HG03280 (cell line): ENCODE results near the gene HLA-DPA1.
"Not testable (repeated sequence)": the region's sequence is repeated elsewhere in the genome, so short reads cannot be mapped to it uniquely, and the experiment has no call there.

Source experiments
- ATAC-seq: cut with Tn5 transposase; IDR thresholded peaks from one replicate; pipeline ENCODE4 v1.9.1; 2021; ENCODE audit warnings: mild to moderate bottlenecking, moderate library complexity; ENCODE audit not compliant: unreplicated experiment

The HLA-DPA1 gene

GRCh38 chr6:33073431-33073871, at the start of gene HLA-DPA1:
Gene HLA-DPA1 (minus strand): TSS chr6:33073649.
- peak; percentile 58 for ATAC-seq

GRCh38 chr6:33123181-33123580, 49.7 kb upstream of the HLA-DPA1 start:
- ATAC-seq: no peak

GRCh38 chr6:33120001-33120400, 46.6 kb upstream of the HLA-DPA1 start:
- no peak for ATAC-seq

- ATAC-seq: no peak
These were observed 45.2 kb upstream of the HLA-DPA1 start for GRCh38 chr6:33118525-33119123.

GRCh38 chr6:33117811-33118277, 44.4 kb upstream of the HLA-DPA1 start:
- no peak for ATAC-seq

GRCh38 chr6:33116841-33117711, 43.6 kb upstream of the HLA-DPA1 start:
- ATAC-seq: no peak

GRCh38 chr6:33116417-33116816, 43.0 kb upstream of the HLA-DPA1 start:
- no peak for ATAC-seq

GRCh38 chr6:33114406-33114805, 41.0 kb upstream of the HLA-DPA1 start:
- ATAC-seq: no peak

GRCh38 chr6:33113755-33114154, 40.3 kb upstream of the HLA-DPA1 start:
- ATAC-seq: no peak

GRCh38 chr6:33112148-33112547, 38.7 kb upstream of the HLA-DPA1 start:
- peak; percentile 87 for ATAC-seq

- ATAC-seq: no peak
These were observed 34.9 kb upstream of the HLA-DPA1 start for GRCh38 chr6:33108307-33108706.

- ATAC-seq: no peak
These were observed 34.2 kb upstream of the HLA-DPA1 start for GRCh38 chr6:33107641-33108040.

- ATAC-seq: no peak
These were observed 32.7 kb upstream of the HLA-DPA1 start for GRCh38 chr6:33105916-33106871.

- ATAC-seq: no peak
These were observed 31.9 kb upstream of the HLA-DPA1 start for GRCh38 chr6:33105386-33105785.

- no peak for ATAC-seq
These were observed 31.4 kb upstream of the HLA-DPA1 start for GRCh38 chr6:33104887-33105286.

- ATAC-seq: no peak
These were observed 30.3 kb upstream of the HLA-DPA1 start for GRCh38 chr6:33103776-33104175.

GRCh38 chr6:33101121-33101737, 27.8 kb upstream of the HLA-DPA1 start:
- not testable (repeated sequence) for ATAC-seq

- ATAC-seq: no peak
These were observed 22.2 kb upstream of the HLA-DPA1 start for GRCh38 chr6:33095681-33096080.

- no peak for ATAC-seq
These were observed 20.4 kb upstream of the HLA-DPA1 start for GRCh38 chr6:33093855-33094254.

GRCh38 chr6:33092385-33092784, 18.9 kb upstream of the HLA-DPA1 start:
- ATAC-seq: no peak

GRCh38 chr6:33091957-33092356, 18.5 kb upstream of the HLA-DPA1 start:
- no peak for ATAC-seq
